Stomach (tissue), 19 donors: ENCODE measurements around the gene SELL. TPM values are rescaled to one million over a fixed set of nuclear protein-coding genes. Genes with fewer than 3 reads are reported as not detected.

ENCODE experiments used
- DNase-seq, 2 donors: peaks; one replicate each; pipeline versions ENCODE4 v3.0.0 to v3.0.0-alpha.2; 2013 to 2019
- H3K27ac ChIP-seq, 5 donors: fragments of 200-600 bp in 4 of 5; sonication (generic) in 4 of 5; one replicate each; pipeline ENCODE4 v1.5.1; 2013 to 2019; ENCODE audit warnings: mild to moderate bottlenecking in 1 of 5, moderate library complexity in 1 of 5
- H3K27me3 ChIP-seq, 3 donors: fragments of 200-600 bp; sonication (generic); one replicate each; pipeline ENCODE4 v1.5.1; 2017 to 2019; ENCODE audit warnings: mixed run types in 1 of 3
- H3K36me3 ChIP-seq, 4 donors: fragments of 200-600 bp; sonication (generic); 1 replicate in 3 of 4; 2 replicates in 1 of 4; pipeline ENCODE4 v1.5.1; 2016 to 2019
- H3K4me1 ChIP-seq, 4 donors: fragments of 200-600 bp; sonication (generic); one replicate each; pipeline ENCODE4 v1.5.1; 2016 to 2019
- H3K4me3 ChIP-seq, 4 donors: fragments of 200-600 bp; sonication (generic) in 3 of 4; one replicate each; pipeline ENCODE4 v1.5.1; 2016 to 2019; ENCODE audit warnings: mild to moderate bottlenecking in 1 of 4
- H3K9me3 ChIP-seq, 4 donors: fragments of 200-600 bp; sonication (generic); one replicate each; pipeline ENCODE4 v1.5.1; 2016 to 2019
- EP300 ChIP-seq: sonication (generic); formaldehyde crosslinking; IDR thresholded peaks from one replicate; pipeline ENCODE4 v1.6.1; 2017; ENCODE audit warnings: antibody characterized with exemption
- POLR2A ChIP-seq, 4 donors: fragments of 450-650 bp; IDR thresholded peaks; one replicate each; pipeline ENCODE4 v1.6.1; 2016; ENCODE audit warnings: antibody characterized with exemption in 4 of 4, control low read depth in 2 of 4, mild to moderate bottlenecking in 1 of 4, moderate library complexity in 1 of 4
- POLR2AphosphoS5 ChIP-seq, 3 donors: sonication (generic); formaldehyde crosslinking; IDR thresholded peaks; one replicate each; pipeline ENCODE4 v1.6.1; 2016; ENCODE audit warnings: antibody characterized with exemption in 3 of 3
- WGBS, 5 donors: extraction: QIAGEN DNeasy Blood & Tissue Kit in 3 of 5; methylation state at CpG; one replicate each; pipeline versions ENCODE4 v1.1.5 to v1.1.7; 2013 to 2018; 5-methylcytosine and 5-hydroxymethylcytosine counted together
- intact Hi-C: fragments of 100-400 bp; cut with DNase I; formaldehyde crosslinking; loops from one replicate; pipeline ENCODE4 v1.15.1; 2023; ENCODE audit warnings: low total_unique reads
- long read RNA-seq, 10 donors: transcript quantifications; one replicate each; lab custom pipeline, GENCODE V29; 2026
- polyA plus RNA-seq, 3 donors: library from polyadenylated mRNA; stranded (reverse); fragments of 200-250 nt; gene quantifications; one replicate each; pipeline ENCODE4 v1.2.3, GENCODE V29; 2013
- total RNA-seq, 5 donors: library from RNA; depleted of rRNA; stranded (reverse); fragments of >200 nt; gene quantifications; one replicate each; pipeline versions ENCODE4 v1.1.0 to v1.2.3, GENCODE V29; 2014 to 2016
- TF ChIP-seq, protein P1 (sequence below), 7 experiments: fragments of 450-650 bp in 4 of 7; fragments of 200-600 bp in 3 of 7; sonication (generic) in 3 of 7; IDR thresholded peaks; one replicate each; pipeline ENCODE4 v1.5.1; 2016 to 2019; ENCODE audit warnings: antibody characterized with exemption in 7 of 7, control low read depth in 2 of 7, mild to moderate bottlenecking in 1 of 7
- donor health status: healthy with polysubstance abuse.
- donor health status: Bipolar disorder and iron deficiency.
- donor health status: healthy.

Gene SELL
- total RNA-seq (10 to 100 TPM in 1 of 5 donors, 1 to 10 TPM in 1, not detected in 3; 2.9 to 11.9 TPM), polyA plus RNA-seq (1 to 10 TPM; 1.1 to 3.1 (median 1.9) TPM)
- long read RNA-seq, donor 1, result 0 reads
- long read RNA-seq, donor 2, partial matches to known transcripts, result 0 of 1 reads
- long read RNA-seq, donor 2, other reads (novel, unspliced or antisense), result 0 of 1 reads
- long read RNA-seq, donor 3, result 0 reads
- long read RNA-seq, donor 4, result 0 reads
- long read RNA-seq, donor 5, result 0 reads
- long read RNA-seq, donor 6, result 0 reads
- long read RNA-seq, donor 7, partial matches to known transcripts, result 0 of 2 reads
- long read RNA-seq, donor 7, other reads (novel, unspliced or antisense), result 0 of 2 reads
- long read RNA-seq, donor 8, result 0 reads
- long read RNA-seq, donor 9, result 0 reads
- long read RNA-seq, donor 10, result 0 reads

- Histone ChIP-seq H3K36me3 (no peaks in the 10 kb centered on the region), H3K9me3 (peaks cover 0 to 13% (median 6%) of the 10 kb centered on the region in 4 donors), H3K4me1 (peaks cover 0 to 11% (median 9%) of the 10 kb centered on the region in 4 donors), H3K27me3 (no peaks in the 10 kb centered on the region), H3K27ac (peak within 1 kb of the TSS in 2 of 5 donors; percentile 22 to 33), H3K4me3 (peak within 1 kb of the TSS; percentile 16 to 35 (median 28))
- TF ChIP-seq POLR2AphosphoS5 (IDR thresholded peaks at IDR 0.05), result no peak
- no peak for TF ChIP-seq POLR2A (IDR thresholded peaks at IDR 0.05)
- TF ChIP-seq, protein P1, sequence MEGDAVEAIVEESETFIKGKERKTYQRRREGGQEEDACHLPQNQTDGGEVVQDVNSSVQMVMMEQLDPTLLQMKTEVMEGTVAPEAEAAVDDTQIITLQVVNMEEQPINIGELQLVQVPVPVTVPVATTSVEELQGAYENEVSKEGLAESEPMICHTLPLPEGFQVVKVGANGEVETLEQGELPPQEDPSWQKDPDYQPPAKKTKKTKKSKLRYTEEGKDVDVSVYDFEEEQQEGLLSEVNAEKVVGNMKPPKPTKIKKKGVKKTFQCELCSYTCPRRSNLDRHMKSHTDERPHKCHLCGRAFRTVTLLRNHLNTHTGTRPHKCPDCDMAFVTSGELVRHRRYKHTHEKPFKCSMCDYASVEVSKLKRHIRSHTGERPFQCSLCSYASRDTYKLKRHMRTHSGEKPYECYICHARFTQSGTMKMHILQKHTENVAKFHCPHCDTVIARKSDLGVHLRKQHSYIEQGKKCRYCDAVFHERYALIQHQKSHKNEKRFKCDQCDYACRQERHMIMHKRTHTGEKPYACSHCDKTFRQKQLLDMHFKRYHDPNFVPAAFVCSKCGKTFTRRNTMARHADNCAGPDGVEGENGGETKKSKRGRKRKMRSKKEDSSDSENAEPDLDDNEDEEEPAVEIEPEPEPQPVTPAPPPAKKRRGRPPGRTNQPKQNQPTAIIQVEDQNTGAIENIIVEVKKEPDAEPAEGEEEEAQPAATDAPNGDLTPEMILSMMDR (IDR thresholded peaks at IDR 0.05), result peak in 5 of 7 experiments; percentile 46 to 79 (median 70)
- TF ChIP-seq EP300, result no peak
- intact Hi-C loops, result no loop called here
- DNase-seq, result peak; percentile 69 to 89
- WGBS, 5 donors, result 5 to 12% (median 7%) methylated on average over 6 of the region's 6 CpGs
Measured at GRCh38 chr1:169711469-169712308, at the start of gene SELL. TSS of gene SELL (minus strand) at chr1:169711620. CDS start at chr1:169711498, 122 bp downstream.

DNA sequence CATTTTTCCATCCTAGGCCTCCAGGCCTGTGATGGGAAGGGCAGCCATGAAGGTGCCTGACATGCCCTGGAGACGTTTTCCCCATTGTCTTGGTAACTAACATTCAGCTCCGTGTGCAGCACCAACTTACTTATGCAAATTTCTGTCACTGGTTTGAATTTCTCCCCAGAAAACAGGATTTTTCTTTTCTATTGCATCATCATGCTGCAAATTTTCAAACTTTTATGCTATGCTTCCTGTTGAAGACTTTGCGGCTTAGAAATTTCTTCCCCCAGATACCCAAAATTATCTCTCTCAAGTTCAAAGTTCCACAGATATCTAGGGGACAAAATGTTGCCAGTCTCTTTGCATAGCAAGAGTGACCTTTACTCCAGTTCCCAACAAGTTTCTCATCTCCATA, 47.6 kb upstream of the SELL start:
- intact Hi-C loops, result no loop called here
- WGBS, 5 donors, result 69 to 82% (median 79%) methylated on average over 3 of the region's 3 CpGs
- peaks cover 0 to 7% (median 0%) of the 10 kb centered on the region in 4 donors for H3K9me3 ChIP-seq

DNA sequence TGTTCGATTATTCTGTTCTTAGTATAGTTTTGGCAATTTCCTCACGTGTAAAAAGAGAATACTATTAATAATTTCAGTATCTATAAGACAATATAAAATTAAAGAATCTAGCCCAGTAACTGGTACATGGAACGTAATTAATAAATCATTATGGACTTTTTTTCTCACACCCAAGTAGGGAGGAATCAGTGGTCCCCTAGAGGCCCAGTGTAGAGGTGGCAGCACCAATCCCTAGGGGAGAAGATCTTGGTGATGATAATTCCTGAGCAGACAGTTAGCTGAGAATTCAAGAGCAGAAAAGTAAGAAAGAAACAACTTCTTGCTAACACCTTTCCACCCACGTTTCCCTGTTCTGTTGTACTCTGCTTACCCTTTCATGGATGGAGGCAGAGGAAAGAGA, 42.1 kb upstream of the SELL start:
- no peaks in the 10 kb centered on the region for H3K4me1 ChIP-seq
- TF ChIP-seq, protein P1 (IDR thresholded peaks at IDR 0.05), result no peak
- no peak for TF ChIP-seq POLR2A (IDR thresholded peaks at IDR 0.05)
- no peak for TF ChIP-seq POLR2AphosphoS5 (IDR thresholded peaks at IDR 0.05)
- no peak for TF ChIP-seq EP300
- peaks cover 0 to 5% (median 0%) of the 10 kb centered on the region in 4 donors for H3K9me3 ChIP-seq
- 64 to 69% (median 67%) methylated on average over 4 of the region's 4 CpGs for WGBS, 5 donors
- H3K36me3 ChIP-seq, result no peaks in the 10 kb centered on the region
- no peak for DNase-seq
- intact Hi-C loops, result no loop called here
- H3K4me3 ChIP-seq, result no peak overlapping the region
- H3K27me3 ChIP-seq, result no peaks in the 10 kb centered on the region
- H3K27ac ChIP-seq, result no peak overlapping the region

More for the DNA sequence above, 47.6 kb upstream of the SELL start:
- Histone ChIP-seq H3K4me3 (no peak overlapping the region), H3K4me1 (no peaks in the 10 kb centered on the region), H3K27me3 (no peaks in the 10 kb centered on the region), H3K36me3 (no peaks in the 10 kb centered on the region), H3K27ac (no peak overlapping the region)
- TF ChIP-seq POLR2A (IDR thresholded peaks at IDR 0.05), result no peak
- TF ChIP-seq, protein P1 (IDR thresholded peaks at IDR 0.05), result no peak
- no peak for TF ChIP-seq POLR2AphosphoS5 (IDR thresholded peaks at IDR 0.05)
- no peak for TF ChIP-seq EP300
- no peak for DNase-seq

- DNase-seq, result no peak
- intact Hi-C loops, result no loop called here
- H3K4me1 ChIP-seq, result no peaks in the 10 kb centered on the region
- no peak overlapping the region for H3K27ac ChIP-seq
- H3K4me3 ChIP-seq, result no peak overlapping the region
- no peaks in the 10 kb centered on the region for H3K36me3 ChIP-seq
- no peaks in the 10 kb centered on the region for H3K27me3 ChIP-seq
- TF ChIP-seq POLR2A (IDR thresholded peaks at IDR 0.05), result no peak
- TF ChIP-seq, protein P1 (IDR thresholded peaks at IDR 0.05), result no peak
- H3K9me3 ChIP-seq, result no peaks in the 10 kb centered on the region
- 57 to 93% (median 78%) methylated on average over 1 of the region's 1 CpG for WGBS, 5 donors
Measured at GRCh38 chr1:169750041-169750440, 38.6 kb upstream of the SELL start.
